ENCODE measurements around the gene CENPT. TPM values are rescaled to one million over a fixed set of nuclear protein-coding genes. Genes with fewer than 3 reads are reported as not detected.
"Not testable (repeated sequence)": the region's sequence is repeated elsewhere in the genome, so short reads cannot be mapped to it uniquely, and the experiment has no call there.

Gene CENPT
- total and polyA plus RNA-seq, 10 of the 15 experiments (the other 5 are each of a cell fraction or from before 2014, with no cell fraction given): 1.1 to 45.7 (median 24.5) TPM

- RAD21 ChIA-PET (ENCODE audit: unreplicated experiment): interaction anchor here (0.6 to 2.1 kb wide), 3 partner anchors 45 to 192 kb away, joined by 3 to 12 read pairs (median 6); no protein-coding TSS in a partner anchor
- Histone ChIP-seq H3K27ac (ENCODE audit: control insufficient read depth, insufficient read depth) (no peak overlapping the region), H3K36me3 (ENCODE audit: control insufficient read depth in 2 of 2, insufficient read depth in 2 of 2, low read length in 1 of 2) (peaks cover 16 to 28% of the 10 kb centered on the region in 2 experiments), H3K4me2 (ENCODE audit: control insufficient read depth, insufficient read depth) (no peak overlapping the region), H3K4me3 (no peak overlapping the region), H3K9ac (ENCODE audit: control insufficient read depth, insufficient read depth, low read length) (no peak overlapping the region), H3K79me2 (ENCODE audit: control insufficient read depth, insufficient read depth, low read length) (peaks cover 23% of the 10 kb centered on the region), H3K27me3 (replicated peaks in 1 of 2; ENCODE audit: control insufficient read depth in 2 of 2, insufficient read depth in 2 of 2, low read length in 1 of 2) (no peaks in the 10 kb centered on the region), H3K4me1 (ENCODE audit: control insufficient read depth, insufficient read depth, low read length) (no peaks in the 10 kb centered on the region), H2AFZ (ENCODE audit: control insufficient read depth, low read depth, low read length) (no peak overlapping the region), H4K20me1 (ENCODE audit: control insufficient read depth, insufficient read depth) (0 out of 2 replicates have a peak, but pooled peaks cover 9% of the 10 kb centered on the region), H3K9me3 (replicated peaks; ENCODE audit: control insufficient read depth, insufficient read depth, low read length) (no peaks in the 10 kb centered on the region)
- SMC1A ChIA-PET (ENCODE audit: uncharacterized antibody, unreplicated experiment): interaction anchor here (1.4 to 1.5 kb wide), 2 partner anchors 46 to 48 kb away, joined by 4 to 5 read pairs; no protein-coding TSS in a partner anchor
- in situ Hi-C loops (cut with MboI) (no loop called here), intact Hi-C loops (cut with micrococcal nuclease; ENCODE audit: unreplicated experiment) (no loop called here)
- CTCF ChIA-PET: interaction anchor here (1.3 to 6.5 kb wide), 3 partner anchors 16 to 192 kb away, joined by 3 to 53 read pairs (median 11); no protein-coding TSS in a partner anchor
- no TSS peak for BruUV-seq (replicated peaks)
- POLR2A ChIA-PET: no interaction called here
- DNase-seq (ENCODE audit: low read depth, low spot score): no peak
- ATAC-seq: peak; percentile 31; the same call in 1 of the 3 replicates
- FAIRE-seq: no peak
- TF ChIP-seq USF2 (IDR thresholded peaks at IDR 0.05; ENCODE audit: borderline replicate concordance, low read depth, low read length): no peak
- WGBS (ENCODE audit: insufficient coverage, insufficient replicate concordance, low lambda C conversion rate, missing lambda C conversion rate): 67% methylated on average over 2 of the region's 2 CpGs
Measured at GRCh38 chr16:67864594-67864993, 17.1 kb upstream of the CENPT start.

GRCh38 chr16:67864044-67864443 lies 16.6 kb upstream of the CENPT start:
- FAIRE-seq; H3K4me1 ChIP-seq (ENCODE audit: control insufficient read depth, insufficient read depth, low read length); BruUV-seq (replicated peaks); RAD21 ChIA-PET (ENCODE audit: unreplicated experiment); H4K20me1 ChIP-seq (ENCODE audit: control insufficient read depth, insufficient read depth); H3K27ac ChIP-seq (ENCODE audit: control insufficient read depth, insufficient read depth); ATAC-seq; H3K9ac ChIP-seq (ENCODE audit: control insufficient read depth, insufficient read depth, low read length); in situ Hi-C loops (cut with MboI); intact Hi-C loops (cut with micrococcal nuclease; ENCODE audit: unreplicated experiment); H2AFZ ChIP-seq (ENCODE audit: control insufficient read depth, low read depth, low read length); H3K27me3 ChIP-seq (replicated peaks in 1 of 2; ENCODE audit: control insufficient read depth in 2 of 2, insufficient read depth in 2 of 2, low read length in 1 of 2); H3K9me3 ChIP-seq (replicated peaks; ENCODE audit: control insufficient read depth, insufficient read depth, low read length); H3K4me2 ChIP-seq (ENCODE audit: control insufficient read depth, insufficient read depth); DNase-seq (ENCODE audit: low read depth, low spot score); H3K4me3 ChIP-seq: not testable (repeated sequence)
- SMC1A ChIA-PET (ENCODE audit: uncharacterized antibody, unreplicated experiment): interaction anchor here (1.4 kb wide), 1 partner anchor 19 kb away, joined by 5 read pairs; no protein-coding TSS in a partner anchor
- POLR2A ChIA-PET: interaction anchor here (0.6 kb wide), 1 partner anchor 23 kb away, joined by 3 read pairs; no protein-coding TSS in a partner anchor
- peaks cover 24% of the 10 kb centered on the region for H3K79me2 ChIP-seq (ENCODE audit: control insufficient read depth, insufficient read depth, low read length)
- WGBS (ENCODE audit: insufficient coverage, insufficient replicate concordance, low lambda C conversion rate, missing lambda C conversion rate): 85% methylated on average over 6 of the region's 6 CpGs
- CTCF ChIA-PET: interaction anchor here (6.5 kb wide), 1 partner anchor 48 kb away, joined by 53 read pairs; no protein-coding TSS in a partner anchor
- H3K36me3 ChIP-seq (ENCODE audit: control insufficient read depth in 2 of 2, insufficient read depth in 2 of 2, low read length in 1 of 2): peaks cover 16 to 28% of the 10 kb centered on the region in 2 experiments

Measured in GM12878 (cell line).